PFSK-1 (cell line): Measurements from ENCODE around the gene TAF5L.

Source experiments
- FOXP2 ChIP-seq: optimal IDR thresholded peaks from 2 replicates; pipeline ENCODE3; 2011; ENCODE audit warnings: borderline replicate concordance, control low read depth, inconsistent platforms; ENCODE audit not compliant: insufficient read depth; ENCODE audit errors: extremely low read length, extremely low read depth
- POLR2AphosphoS5 ChIP-seq: IDR thresholded peaks from 2 replicates; pipeline ENCODE4 v1.6.1; 2012; ENCODE audit warnings: low read depth, mild to moderate bottlenecking, control low read depth, low read length, moderate library complexity
- REST ChIP-seq, 2 experiments: IDR thresholded peaks; 2 replicates each; pipeline versions ENCODE4 v1.6.1 to v1.8.0; 2011 to 2012; ENCODE audit warnings: low read depth in 2 of 2, low read length in 2 of 2, control low read depth in 1 of 2, inconsistent platforms in 1 of 2, mild to moderate bottlenecking in 1 of 2, moderate library complexity in 1 of 2; ENCODE audit not compliant: insufficient read depth in 1 of 2
- SIN3A ChIP-seq: IDR thresholded peaks from 2 replicates; pipeline ENCODE4 v1.6.1; 2012; ENCODE audit warnings: mild to moderate bottlenecking, low read length, moderate library complexity, borderline replicate concordance; ENCODE audit not compliant: insufficient read depth
- TAF1 ChIP-seq: IDR thresholded peaks from 2 replicates; pipeline ENCODE4 v1.6.1; 2012; ENCODE audit warnings: low read length, control low read depth, borderline replicate concordance; ENCODE audit not compliant: insufficient read depth

Gene TAF5L

GRCh38 chr1:229645324-229645993 is 19.5 kb upstream of the TAF5L start:
- TF ChIP-seq SIN3A: no peak
- TF ChIP-seq POLR2AphosphoS5: no peak
- no peak for TF ChIP-seq FOXP2
- no peak for TF ChIP-seq REST (IDR thresholded peaks at IDR 0.05; ENCODE audit: insufficient read depth in 1 of 2, low read depth in 2 of 2, low read length in 2 of 2)
- TF ChIP-seq TAF1: no peak

- no peak for TF ChIP-seq POLR2AphosphoS5
Observed at GRCh38 chr1:229643996-229644745, 18.2 kb upstream of the TAF5L start.

- no peak for TF ChIP-seq POLR2AphosphoS5
- no peak for TF ChIP-seq TAF1
- TF ChIP-seq FOXP2: no peak
- TF ChIP-seq SIN3A: no peak
- no peak for TF ChIP-seq REST (IDR thresholded peaks at IDR 0.05; ENCODE audit: insufficient read depth in 1 of 2, low read depth in 2 of 2, low read length in 2 of 2)
Observed at GRCh38 chr1:229642970-229643369, 17.0 kb upstream of the TAF5L start.

GRCh38 chr1:229642376-229642775 is 16.5 kb upstream of the TAF5L start:
- TF ChIP-seq TAF1 (no peak), FOXP2 (no peak), SIN3A (no peak), POLR2AphosphoS5 (no peak), REST (IDR thresholded peaks at IDR 0.05; ENCODE audit: insufficient read depth in 1 of 2, low read depth in 2 of 2, low read length in 2 of 2) (no peak)

- TF ChIP-seq POLR2AphosphoS5: no peak
- TF ChIP-seq REST (IDR thresholded peaks at IDR 0.05; ENCODE audit: insufficient read depth in 1 of 2, low read depth in 2 of 2, low read length in 2 of 2): no peak
- no peak for TF ChIP-seq FOXP2
- no peak for TF ChIP-seq TAF1
- TF ChIP-seq SIN3A: no peak
Observed at GRCh38 chr1:229641306-229641705, 15.4 kb upstream of the TAF5L start.
